Stimulated activated memory B cell treated with anti-CD40 and anti-IgM and Interleukin-4, amounts not matched to agents 10 μg/mL and 1 μg/mL and 100 μg/mL, for 72 hours (primary cell): ENCODE results near the gene ZNF865.
"Not testable (repeated sequence)": the region's sequence is repeated elsewhere in the genome, so short reads cannot be mapped to it uniquely, and the experiment has no call there.

Source experiments
- ATAC-seq: fragments of 150-1000 bp; cut with Tn5 transposase; 2 replicates; pipeline ENCODE4 v1.10.0; 2021
- H3K27ac Mint-ChIP-seq: one replicate; pipeline ENCODE4 v1.8.0; 2022; ENCODE audit warnings: mild to moderate bottlenecking, mixed read lengths
- H3K27me3 Mint-ChIP-seq: one replicate; pipeline ENCODE4 v1.8.0; 2022; ENCODE audit warnings: mixed read lengths
- H3K36me3 Mint-ChIP-seq: one replicate; pipeline ENCODE4 v1.8.0; 2022; ENCODE audit warnings: mixed read lengths
- H3K4me1 Mint-ChIP-seq: one replicate; pipeline ENCODE4 v1.8.0; 2022; ENCODE audit warnings: mixed read lengths
- H3K4me3 Mint-ChIP-seq: one replicate; pipeline ENCODE4 v1.8.0; 2022; ENCODE audit warnings: mild to moderate bottlenecking, moderate library complexity, mixed read lengths
- H3K9me3 Mint-ChIP-seq: one replicate; pipeline ENCODE4 v1.8.0; 2022; ENCODE audit warnings: mixed read lengths

Gene ZNF865

GRCh38 chr19:55605637-55606470, at the start of gene ZNF865:
Gene ZNF865, plus strand, starts transcription at chr19:55605647. Its CDS starts 7,972 bp downstream, at chr19:55613619.
- Mint-ChIP-seq H3K36me3 (peaks cover 37% of the 10 kb centered on the region), H3K27me3 (no peaks in the 10 kb centered on the region), H3K4me1 (peaks cover 62% of the 10 kb centered on the region), H3K4me3 (peak within 1 kb of the TSS; percentile 96), H3K27ac (peak within 1 kb of the TSS; percentile 87), H3K9me3 (no peaks in the 10 kb centered on the region)
- ATAC-seq, result peak; percentile 34

GRCh38 chr19:55559684-55560083, 45.8 kb upstream of the ZNF865 start:
- H3K27ac Mint-ChIP-seq, result no peak overlapping the region
- H3K36me3 Mint-ChIP-seq, result no peaks in the 10 kb centered on the region
- ATAC-seq, result no peak
- H3K27me3 Mint-ChIP-seq, result peaks cover 50% of the 10 kb centered on the region
- no peak overlapping the region for H3K4me3 Mint-ChIP-seq
- H3K4me1 Mint-ChIP-seq, result no peaks in the 10 kb centered on the region
- H3K9me3 Mint-ChIP-seq, result peaks cover 5% of the 10 kb centered on the region

- no peaks in the 10 kb centered on the region for H3K36me3 Mint-ChIP-seq
- ATAC-seq, result no peak
- H3K4me3 Mint-ChIP-seq, result no peak overlapping the region
- no peaks in the 10 kb centered on the region for H3K4me1 Mint-ChIP-seq
- H3K27me3 Mint-ChIP-seq, result peaks cover 55% of the 10 kb centered on the region
- H3K9me3 Mint-ChIP-seq, result peaks cover 5% of the 10 kb centered on the region
- no peak overlapping the region for H3K27ac Mint-ChIP-seq
Measured at GRCh38 chr19:55563261-55563690, 42.2 kb upstream of the ZNF865 start.

- Mint-ChIP-seq H3K4me1 (no peaks in the 10 kb centered on the region), H3K4me3 (no peak overlapping the region), H3K9me3 (no peaks in the 10 kb centered on the region), H3K27ac (no peak overlapping the region), H3K27me3 (peaks cover 32% of the 10 kb centered on the region), H3K36me3 (no peaks in the 10 kb centered on the region)
- ATAC-seq, result no peak
Measured at GRCh38 chr19:55566823-55567222, 38.6 kb upstream of the ZNF865 start.

GRCh38 chr19:55567708-55568328, 37.6 kb upstream of the ZNF865 start:
- no peaks in the 10 kb centered on the region for H3K9me3 Mint-ChIP-seq
- H3K4me1 Mint-ChIP-seq, result no peaks in the 10 kb centered on the region
- ATAC-seq, result no peak
- H3K27ac Mint-ChIP-seq, result no peak overlapping the region
- H3K4me3 Mint-ChIP-seq, result no peak overlapping the region
- peaks cover 31% of the 10 kb centered on the region for H3K27me3 Mint-ChIP-seq
- H3K36me3 Mint-ChIP-seq, result no peaks in the 10 kb centered on the region

- not testable (repeated sequence) for ATAC-seq, H3K4me3 Mint-ChIP-seq, H3K36me3 Mint-ChIP-seq, H3K4me1 Mint-ChIP-seq, H3K9me3 Mint-ChIP-seq, H3K27ac Mint-ChIP-seq
- peaks cover 14% of the 10 kb centered on the region for H3K27me3 Mint-ChIP-seq
Measured at GRCh38 chr19:55569477-55569876, 36.0 kb upstream of the ZNF865 start.

GRCh38 chr19:55573929-55574328, 31.5 kb upstream of the ZNF865 start:
- H3K27ac Mint-ChIP-seq, H3K9me3 Mint-ChIP-seq, H3K4me3 Mint-ChIP-seq, ATAC-seq, H3K4me1 Mint-ChIP-seq, H3K27me3 Mint-ChIP-seq: not testable (repeated sequence)
- H3K36me3 Mint-ChIP-seq, result peaks cover 18% of the 10 kb centered on the region

GRCh38 chr19:55576746-55577145, 28.7 kb upstream of the ZNF865 start:
- H3K36me3 Mint-ChIP-seq, result peaks cover 24% of the 10 kb centered on the region
- no peaks in the 10 kb centered on the region for H3K9me3 Mint-ChIP-seq
- ATAC-seq, result no peak
- no peak overlapping the region for H3K4me3 Mint-ChIP-seq
- H3K27ac Mint-ChIP-seq, result no peak overlapping the region
- no peaks in the 10 kb centered on the region for H3K27me3 Mint-ChIP-seq
- H3K4me1 Mint-ChIP-seq, result peaks cover 17% of the 10 kb centered on the region

GRCh38 chr19:55578031-55578760, 27.3 kb upstream of the ZNF865 start:
- H3K4me1 Mint-ChIP-seq, result peaks cover 17% of the 10 kb centered on the region
- H3K27ac Mint-ChIP-seq, result no peak overlapping the region
- ATAC-seq, result peak; percentile 42
- H3K9me3 Mint-ChIP-seq, result no peaks in the 10 kb centered on the region
- peaks cover 24% of the 10 kb centered on the region for H3K36me3 Mint-ChIP-seq
- no peaks in the 10 kb centered on the region for H3K27me3 Mint-ChIP-seq
- H3K4me3 Mint-ChIP-seq, result no peak overlapping the region

GRCh38 chr19:55578761-55579747, 26.4 kb upstream of the ZNF865 start:
- peaks cover 17% of the 10 kb centered on the region for H3K4me1 Mint-ChIP-seq
- H3K27me3 Mint-ChIP-seq, result no peaks in the 10 kb centered on the region
- peak; percentile 34 for ATAC-seq
- peaks cover 24% of the 10 kb centered on the region for H3K36me3 Mint-ChIP-seq
- H3K4me3 Mint-ChIP-seq, result peak overlapping the region; percentile 78
- H3K27ac Mint-ChIP-seq, result peak overlapping the region; percentile 76
- no peaks in the 10 kb centered on the region for H3K9me3 Mint-ChIP-seq

- H3K27ac Mint-ChIP-seq, result peak overlapping the region; percentile 76
- peaks cover 24% of the 10 kb centered on the region for H3K36me3 Mint-ChIP-seq
- no peaks in the 10 kb centered on the region for H3K27me3 Mint-ChIP-seq
- peaks cover 17% of the 10 kb centered on the region for H3K4me1 Mint-ChIP-seq
- H3K4me3 Mint-ChIP-seq, result peak overlapping the region; percentile 78
- ATAC-seq, result peak; percentile 41
- no peaks in the 10 kb centered on the region for H3K9me3 Mint-ChIP-seq
Measured at GRCh38 chr19:55579766-55580621, 25.5 kb upstream of the ZNF865 start.

- Mint-ChIP-seq H3K36me3 (peaks cover 24% of the 10 kb centered on the region), H3K27me3 (no peaks in the 10 kb centered on the region), H3K4me3 (peak within 1 kb of the TSS; percentile 78), H3K9me3 (no peaks in the 10 kb centered on the region), H3K27ac (peak within 1 kb of the TSS; percentile 76), H3K4me1 (peaks cover 24% of the 10 kb centered on the region)
- peak; percentile 65 for ATAC-seq
Measured at GRCh38 chr19:55580628-55581144, 24.8 kb upstream of the ZNF865 start, which contains the start of gene ZNF579. Gene ZNF579, minus strand, starts transcription at chr19:55580848. Its CDS starts 1,209 bp downstream, at chr19:55579639.

- peak overlapping the region; percentile 78 for H3K4me3 Mint-ChIP-seq
- no peaks in the 10 kb centered on the region for H3K9me3 Mint-ChIP-seq
- H3K27me3 Mint-ChIP-seq, result no peaks in the 10 kb centered on the region
- ATAC-seq, result no peak
- peak overlapping the region; percentile 76 for H3K27ac Mint-ChIP-seq
- peaks cover 19% of the 10 kb centered on the region for H3K36me3 Mint-ChIP-seq
- peaks cover 30% of the 10 kb centered on the region for H3K4me1 Mint-ChIP-seq
Measured at GRCh38 chr19:55581145-55581822, 24.2 kb upstream of the ZNF865 start.
